Endothelial cell of umbilical vein (primary cell): ENCODE measurements around the gene SDHB. TPM values are rescaled to one million over a fixed set of nuclear protein-coding genes. Genes with fewer than 3 reads are reported as not detected.

Source experiments
- BruUV-seq: library from RNA; stranded (reverse); fragments of 400-500 nt; replicated peaks from 2 replicates; lab custom pipeline; 2021; lab: Mats Ljungman, UMichigan
- CTCF ChIA-PET: fragments of 300-600, 350-600 bp; sonication (Branson Sonifier 250); formaldehyde crosslinking; loops from one replicate; lab custom pipeline; 2021; ENCODE audit warnings: antibody characterized with exemption, inconsistent platforms; lab: Charles Lee
- POLR2A ChIA-PET: fragments of 300-600, 350-600 bp; sonication (Branson Sonifier 250); formaldehyde crosslinking; loops from one replicate; lab custom pipeline; 2021; ENCODE audit warnings: antibody characterized with exemption, inconsistent platforms; lab: Charles Lee
- DNase-seq: peaks from one replicate; pipeline ENCODE4 v3.0.0-alpha.2; 2011; ENCODE audit warnings: low read depth, low spot score
- FAIRE-seq: peaks from 2 replicates; lab custom pipeline; 2011; peaks lifted over from hg19 to GRCh38; lab: Jason Lieb, UNC
- H2AFZ ChIP-seq: 2 replicates; pipeline ENCODE4 v1.6.0; 2012; ENCODE audit warnings: low read depth, low read length, control low read depth, inconsistent platforms
- H3K27ac ChIP-seq: 2 replicates; pipeline ENCODE4 v1.5.1; 2011; ENCODE audit warnings: low read depth, mild to moderate bottlenecking, control low read depth, low read length, moderate library complexity; ENCODE audit not compliant: insufficient read depth
- H3K27me3 ChIP-seq, 2 experiments: 2 replicates each; pipeline versions ENCODE4 v1.6.0 to v1.6.1; 2011; ENCODE audit warnings: low read length in 2 of 2, mixed read lengths in 1 of 2; ENCODE audit not compliant: control insufficient read depth in 2 of 2, insufficient read depth in 2 of 2
- H3K36me3 ChIP-seq, 2 experiments: 2 replicates in 1 of 2; 3 replicates in 1 of 2; pipeline ENCODE4 v1.5.1; 2011; ENCODE audit warnings: low read length in 2 of 2, mild to moderate bottlenecking in 1 of 2, moderate library complexity in 1 of 2; ENCODE audit not compliant: control insufficient read depth in 2 of 2, insufficient read depth in 2 of 2; ENCODE audit errors: extremely low read depth in 1 of 2
- H3K4me1 ChIP-seq: 3 replicates; pipeline ENCODE4 v1.5.1; 2011; ENCODE audit warnings: mild to moderate bottlenecking, low read length; ENCODE audit not compliant: control insufficient read depth, insufficient read depth; ENCODE audit errors: extremely low read depth
- H3K4me2 ChIP-seq: 2 replicates; pipeline ENCODE4 v1.6.1; 2011; ENCODE audit warnings: low read length, control low read depth, mixed read lengths; ENCODE audit not compliant: insufficient read depth
- H3K4me3 ChIP-seq, 3 experiments: fragments of 200-600 bp in 1 of 3; sonication (generic), shearing (Covaris generic) in 1 of 3; replicated peaks in 1 of 3; 2 replicates each; pipeline ENCODE4 v1.5.1; 2011 to 2016; ENCODE audit warnings: control low read depth in 3 of 3, low read length in 3 of 3, mild to moderate bottlenecking in 2 of 3, inconsistent platforms in 1 of 3, low read depth in 1 of 3, moderate library complexity in 1 of 3; ENCODE audit not compliant: insufficient read depth in 1 of 3
- H3K79me2 ChIP-seq: 2 replicates; pipeline ENCODE4 v1.6.0; 2012; ENCODE audit warnings: low read length, inconsistent platforms; ENCODE audit not compliant: control insufficient read depth, insufficient read depth
- H3K9ac ChIP-seq: replicated peaks from 2 replicates; pipeline ENCODE3; 2011; ENCODE audit warnings: low read length, control low read depth; ENCODE audit not compliant: insufficient read depth; ENCODE audit errors: extremely low read depth
- H3K9me1 ChIP-seq: replicated peaks from 3 replicates; pipeline ENCODE4 v1.6.0; 2011; ENCODE audit warnings: mild to moderate bottlenecking, low read length; ENCODE audit not compliant: control insufficient read depth, insufficient read depth; ENCODE audit errors: extremely low read depth
- H3K9me3 ChIP-seq: replicated peaks from 2 replicates; pipeline ENCODE4 v1.5.1; 2012; ENCODE audit warnings: low read length, inconsistent platforms; ENCODE audit not compliant: control insufficient read depth, insufficient read depth
- H4K20me1 ChIP-seq: replicated peaks from 2 replicates; pipeline ENCODE3; 2011; ENCODE audit warnings: mild to moderate bottlenecking, low read length; ENCODE audit not compliant: control insufficient read depth, insufficient read depth; ENCODE audit errors: extremely low read depth
- EZH2 ChIP-seq: IDR thresholded peaks from 2 replicates; pipeline ENCODE4 v1.6.1; 2012; ENCODE audit warnings: borderline replicate concordance, low read depth, mild to moderate bottlenecking, moderate library complexity, low read length, inconsistent platforms; ENCODE audit not compliant: severe bottlenecking
- FOS ChIP-seq: IDR thresholded peaks from 2 replicates; pipeline ENCODE4 v1.6.1; 2011; ENCODE audit warnings: mild to moderate bottlenecking, low read length, moderate library complexity, borderline replicate concordance; ENCODE audit not compliant: insufficient read depth
- GATA2 ChIP-seq: IDR thresholded peaks from 2 replicates; pipeline ENCODE4 v1.7.0; 2011; ENCODE audit warnings: low read depth, mild to moderate bottlenecking, moderate library complexity, mixed read lengths, low read length; ENCODE audit not compliant: insufficient read length, insufficient read depth
- JUN ChIP-seq: IDR thresholded peaks from 2 replicates; pipeline ENCODE4 v1.6.1; 2011; ENCODE audit warnings: borderline replicate concordance, low read depth; ENCODE audit not compliant: insufficient read length, insufficient read depth
- MYC ChIP-seq: IDR thresholded peaks from one replicate; pipeline ENCODE4 v1.6.1; 2011; ENCODE audit warnings: mild to moderate bottlenecking, low read depth, low read length
- POLR2A ChIP-seq: IDR thresholded peaks from 2 replicates; pipeline ENCODE4 v1.6.1; 2012; ENCODE audit warnings: low read depth, mild to moderate bottlenecking, control low read depth, low read length
- POLR2AphosphoS5 ChIP-seq: IDR thresholded peaks from 2 replicates; pipeline ENCODE4 v1.6.1; 2012; ENCODE audit warnings: low read depth, mild to moderate bottlenecking, control low read depth, low read length, moderate library complexity; ENCODE audit not compliant: insufficient read depth
- dilution Hi-C: fragments of 300-500 bp; cut with MboI; formaldehyde crosslinking; loops from one replicate; pipeline ENCODE4 v1.15.0; 2019; ENCODE audit warnings: low sequenced_read_pairs; ENCODE audit not compliant: extremely low pct_ligation_motif_present
- intact Hi-C: fragments of 100-400 bp; cut with micrococcal nuclease; formaldehyde crosslinking; loops from one replicate; pipeline ENCODE4 v1.10.0; 2022
- polyA plus RNA-seq, 4 experiments: library from polyadenylated mRNA; depleted of rRNA in 3 of 4; stranded (reverse) in 3 of 4; unstranded in 1 of 4; fragments of >200 nt; gene quantifications; 2 replicates each; pipeline versions ENCODE4 v1.2.1 to v1.2.3, GENCODE V29; 2011 to 2012; ENCODE audit warnings: missing spikeins in 1 of 4
- total RNA-seq: library from RNA; stranded (reverse); gene quantifications from 2 replicates; pipeline ENCODE4 v1.2.3, GENCODE V29; 2021
- TF ChIP-seq, protein P1 (sequence below), 2 donors: IDR thresholded peaks; 1 replicate in 1 of 2; 2 replicates in 1 of 2; pipeline ENCODE4 v1.5.1; 2011; ENCODE audit warnings: low read length in 2 of 2, mild to moderate bottlenecking in 2 of 2, moderate library complexity in 2 of 2, control low read depth in 1 of 2, inconsistent platforms in 1 of 2, low read depth in 1 of 2; ENCODE audit not compliant: insufficient read depth in 1 of 2; ENCODE audit errors: extremely low read depth in 1 of 2
- TF ChIP-seq, protein P2 (sequence below): IDR thresholded peaks from 2 replicates; pipeline ENCODE4 v1.6.1; 2011; ENCODE audit not compliant: insufficient read depth, insufficient read length

Gene SDHB
- total and polyA plus RNA-seq, 2 donors (not counting 3 experiments of a cell fraction or from before 2014, with no cell fraction given), result 96.2 to 98.1 TPM

DNA sequence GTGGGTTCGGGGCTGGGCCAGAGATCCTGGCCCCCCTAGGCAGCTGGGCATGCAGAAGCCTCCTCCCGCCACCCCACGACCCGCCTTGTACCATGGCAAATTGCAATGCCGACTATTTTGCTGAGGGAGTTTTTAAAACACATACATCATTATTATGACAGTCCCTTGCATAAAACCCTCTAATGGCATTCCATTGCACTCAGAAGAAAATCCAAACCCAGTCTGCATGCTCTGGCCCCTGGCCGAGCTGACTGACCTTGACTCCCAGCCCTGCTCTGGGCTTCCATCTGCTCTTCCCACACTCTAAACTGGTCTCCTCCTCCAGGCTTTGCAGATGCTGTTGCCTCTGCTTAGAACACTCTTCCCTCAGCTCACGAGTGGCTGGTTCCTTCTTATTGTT, 37.4 kb upstream of the SDHB start:
- CTCF ChIA-PET, result no interaction called here
- POLR2A ChIA-PET, result no interaction called here
- dilution Hi-C loops (no loop called here), intact Hi-C loops (no loop called here)
- no peaks in the 10 kb centered on the region for H4K20me1 ChIP-seq
- BruUV-seq, result no TSS peak
- no peaks in the 10 kb centered on the region for H3K36me3 ChIP-seq
- H3K4me3 ChIP-seq, result no peak overlapping the region
- no peaks in the 10 kb centered on the region for H3K9me3 ChIP-seq
- H3K79me2 ChIP-seq, result no peaks in the 10 kb centered on the region
- H3K9ac ChIP-seq, result no peak overlapping the region
- no peaks in the 10 kb centered on the region for H3K9me1 ChIP-seq
- peaks cover 0 to 2% of the 10 kb centered on the region in 2 experiments for H3K27me3 ChIP-seq
- H2AFZ ChIP-seq, result no peak overlapping the region
- H3K27ac ChIP-seq, result no peak overlapping the region
- no peak for FAIRE-seq
- no peak overlapping the region for H3K4me2 ChIP-seq
- no peaks in the 10 kb centered on the region for H3K4me1 ChIP-seq
- TF ChIP-seq EZH2 (no peak), POLR2A (no peak), JUN (no peak), POLR2AphosphoS5 (no peak), FOS (no peak), GATA2 (no peak), MYC (no peak)
- TF ChIP-seq, protein P1, sequence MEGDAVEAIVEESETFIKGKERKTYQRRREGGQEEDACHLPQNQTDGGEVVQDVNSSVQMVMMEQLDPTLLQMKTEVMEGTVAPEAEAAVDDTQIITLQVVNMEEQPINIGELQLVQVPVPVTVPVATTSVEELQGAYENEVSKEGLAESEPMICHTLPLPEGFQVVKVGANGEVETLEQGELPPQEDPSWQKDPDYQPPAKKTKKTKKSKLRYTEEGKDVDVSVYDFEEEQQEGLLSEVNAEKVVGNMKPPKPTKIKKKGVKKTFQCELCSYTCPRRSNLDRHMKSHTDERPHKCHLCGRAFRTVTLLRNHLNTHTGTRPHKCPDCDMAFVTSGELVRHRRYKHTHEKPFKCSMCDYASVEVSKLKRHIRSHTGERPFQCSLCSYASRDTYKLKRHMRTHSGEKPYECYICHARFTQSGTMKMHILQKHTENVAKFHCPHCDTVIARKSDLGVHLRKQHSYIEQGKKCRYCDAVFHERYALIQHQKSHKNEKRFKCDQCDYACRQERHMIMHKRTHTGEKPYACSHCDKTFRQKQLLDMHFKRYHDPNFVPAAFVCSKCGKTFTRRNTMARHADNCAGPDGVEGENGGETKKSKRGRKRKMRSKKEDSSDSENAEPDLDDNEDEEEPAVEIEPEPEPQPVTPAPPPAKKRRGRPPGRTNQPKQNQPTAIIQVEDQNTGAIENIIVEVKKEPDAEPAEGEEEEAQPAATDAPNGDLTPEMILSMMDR (IDR thresholded peaks at IDR 0.05; ENCODE audit: extremely low read depth in 1 of 2, insufficient read depth in 1 of 2, low read depth in 1 of 2, low read length in 2 of 2), result no peak
- TF ChIP-seq, protein P2, sequence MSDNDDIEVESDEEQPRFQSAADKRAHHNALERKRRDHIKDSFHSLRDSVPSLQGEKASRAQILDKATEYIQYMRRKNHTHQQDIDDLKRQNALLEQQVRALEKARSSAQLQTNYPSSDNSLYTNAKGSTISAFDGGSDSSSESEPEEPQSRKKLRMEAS, result no peak
- no peak for DNase-seq
